HepG2 (cell line): ENCODE results near the gene AKR7A2.
"Not testable (repeated sequence)": the region's sequence is repeated elsewhere in the genome, so short reads cannot be mapped to it uniquely, and the experiment has no call there.

Experiments used
- PRDM15 ChIP-seq: sonication (generic); formaldehyde crosslinking; IDR thresholded peaks from 2 replicates; pipeline ENCODE4 v1.4.0; 2020; ENCODE audit warnings: missing genetic modification reagents
- ZNF530 ChIP-seq: sonication (generic); formaldehyde crosslinking; IDR thresholded peaks from 2 replicates; pipeline ENCODE4 v1.5.0; 2020; ENCODE audit warnings: low read depth, mild to moderate bottlenecking, missing genetic modification reagents
- ZNF782 ChIP-seq: sonication (generic); formaldehyde crosslinking; IDR thresholded peaks from 2 replicates; pipeline ENCODE4 v1.4.0; 2020; ENCODE audit warnings: missing genetic modification reagents, mild to moderate bottlenecking, borderline replicate concordance

GRCh38 chr1:19269427-19270342 is 42.3 kb downstream of the AKR7A2 start:
- not testable (repeated sequence) for TF ChIP-seq ZNF530 (CRISPR knock-in tag); ZNF782; PRDM15
